ENCODE results near the gene TYK2.
A peak's percentile ranks its signal among the peaks of the same experiment; 100 is the strongest.
"Not testable (repeated sequence)": the region's sequence is repeated elsewhere in the genome, so short reads cannot be mapped to it uniquely, and the experiment has no call there.

The TYK2 gene

GRCh38 chr19:10339380-10339960, 40.9 kb downstream of the TYK2 start, which contains the start of gene ICAM3:
TSS of gene ICAM3 (minus strand) at chr19:10339624. CDS start at chr19:10339614, 10 bp downstream.
- no peak for ATAC-seq (ENCODE audit: low read depth)
- no peak within 1 kb of the TSS for H3K27ac ChIP-seq (ENCODE audit: poor library complexity, severe bottlenecking)

GRCh38 chr19:10338940-10339339, 41.4 kb downstream of the TYK2 start:
- Histone ChIP-seq H3K9me3 (ENCODE audit: severe bottlenecking) (no peaks in the 10 kb centered on the region), H3K27ac (ENCODE audit: poor library complexity, severe bottlenecking) (no peak overlapping the region), H3K27me3 (ENCODE audit: insufficient read depth, poor library complexity, severe bottlenecking) (no peaks in the 10 kb centered on the region), H3K4me3 (ENCODE audit: severe bottlenecking) (no peak overlapping the region), H3K4me1 (ENCODE audit: insufficient read depth, poor library complexity, severe bottlenecking) (no peaks in the 10 kb centered on the region), H3K36me3 (ENCODE audit: low read depth) (no peaks in the 10 kb centered on the region)
- ATAC-seq (ENCODE audit: low read depth) (no peak), DNase-seq (ENCODE audit: low spot score) (no peak)
- no peak for TF ChIP-seq CTCF (IDR thresholded peaks at IDR 0.05; ENCODE audit: poor library complexity, severe bottlenecking)

More at GRCh38 chr19:10339380-10339960, 40.9 kb downstream of the TYK2 start, which contains the start of gene ICAM3:
- Histone ChIP-seq H3K36me3 (ENCODE audit: low read depth) (no peaks in the 10 kb centered on the region), H3K4me3 (ENCODE audit: severe bottlenecking) (no peak within 1 kb of the TSS), H3K27me3 (ENCODE audit: insufficient read depth, poor library complexity, severe bottlenecking) (no peaks in the 10 kb centered on the region), H3K4me1 (ENCODE audit: insufficient read depth, poor library complexity, severe bottlenecking) (no peaks in the 10 kb centered on the region), H3K9me3 (ENCODE audit: severe bottlenecking) (no peaks in the 10 kb centered on the region)
- no peak for DNase-seq (ENCODE audit: low spot score)
- no peak for TF ChIP-seq CTCF (IDR thresholded peaks at IDR 0.05; ENCODE audit: poor library complexity, severe bottlenecking)

GRCh38 chr19:10336725-10337124, 43.6 kb downstream of the TYK2 start:
- not testable (repeated sequence) for H3K9me3 ChIP-seq (ENCODE audit: severe bottlenecking); DNase-seq (ENCODE audit: low spot score); H3K27me3 ChIP-seq (ENCODE audit: insufficient read depth, poor library complexity, severe bottlenecking); ATAC-seq (ENCODE audit: low read depth); H3K4me3 ChIP-seq (ENCODE audit: severe bottlenecking); H3K36me3 ChIP-seq (ENCODE audit: low read depth); H3K4me1 ChIP-seq (ENCODE audit: insufficient read depth, poor library complexity, severe bottlenecking); H3K27ac ChIP-seq (ENCODE audit: poor library complexity, severe bottlenecking)

- Histone ChIP-seq H3K36me3 (ENCODE audit: low read depth) (peaks cover 13% of the 10 kb centered on the region; the same call in 1 of the 2 replicates), H3K27ac (ENCODE audit: poor library complexity, severe bottlenecking) (no peak overlapping the region), H3K4me1 (ENCODE audit: insufficient read depth, poor library complexity, severe bottlenecking) (no peaks in the 10 kb centered on the region), H3K4me3 (ENCODE audit: severe bottlenecking) (no peak overlapping the region), H3K27me3 (ENCODE audit: insufficient read depth, poor library complexity, severe bottlenecking) (no peaks in the 10 kb centered on the region), H3K9me3 (ENCODE audit: severe bottlenecking) (no peaks in the 10 kb centered on the region)
- ATAC-seq (ENCODE audit: low read depth) (no peak), DNase-seq (ENCODE audit: low spot score) (no peak)
- no peak for TF ChIP-seq CTCF (IDR thresholded peaks at IDR 0.05; ENCODE audit: poor library complexity, severe bottlenecking)
These were observed 44.9 kb downstream of the TYK2 start for GRCh38 chr19:10335352-10335985.

- peak; percentile 12 for TF ChIP-seq CTCF (IDR thresholded peaks at IDR 0.05; ENCODE audit: poor library complexity, severe bottlenecking)
- no peaks in the 10 kb centered on the region for H3K9me3 ChIP-seq (ENCODE audit: severe bottlenecking)
- peak overlapping the region; percentile 84 for H3K4me3 ChIP-seq (ENCODE audit: severe bottlenecking)
- ATAC-seq (ENCODE audit: low read depth), result peak; percentile 81
- H3K36me3 ChIP-seq (ENCODE audit: low read depth), result peaks cover 19% of the 10 kb centered on the region
- no peaks in the 10 kb centered on the region for H3K4me1 ChIP-seq (ENCODE audit: insufficient read depth, poor library complexity, severe bottlenecking)
- peak overlapping the region; percentile 49 for H3K27ac ChIP-seq (ENCODE audit: poor library complexity, severe bottlenecking)
- no peaks in the 10 kb centered on the region for H3K27me3 ChIP-seq (ENCODE audit: insufficient read depth, poor library complexity, severe bottlenecking)
- DNase-seq (ENCODE audit: low spot score), result peak; percentile 95
These were observed 45.6 kb downstream of the TYK2 start for GRCh38 chr19:10334588-10335351.

Measured in RWPE2 (cell line).